HepG2 (cell line): Measurements from ENCODE around the gene SFMBT1. TPM values are rescaled to one million over a fixed set of nuclear protein-coding genes. Genes with fewer than 3 reads are reported as not detected.

Experiments used
- CAMTA2 ChIP-seq: sonication (generic); formaldehyde crosslinking; IDR thresholded peaks from 2 replicates; pipeline ENCODE4 v1.4.0; 2020; ENCODE audit warnings: mild to moderate bottlenecking, missing genetic modification reagents, borderline replicate concordance
- CHD4 ChIP-seq: fragments of 200-600 bp; sonication (generic); IDR thresholded peaks from 2 replicates; pipeline ENCODE4 v1.7.0; 2017; ENCODE audit warnings: mild to moderate bottlenecking, low read length, borderline replicate concordance
- HDAC2 ChIP-seq: sonication (generic); formaldehyde crosslinking; IDR thresholded peaks from 2 replicates; pipeline ENCODE4 v1.4.0; 2020; ENCODE audit warnings: missing genetic modification reagents
- HOXA3 ChIP-seq: sonication (generic); formaldehyde crosslinking; IDR thresholded peaks from 2 replicates; pipeline ENCODE4 v1.5.0; 2020; ENCODE audit warnings: missing genetic modification reagents
- KAT2B ChIP-seq: fragments of 150-350 bp; IDR thresholded peaks from 2 replicates; pipeline ENCODE4 v1.6.1; 2014; ENCODE audit warnings: low read depth, low read length, borderline replicate concordance
- MAF1 ChIP-seq: sonication (generic); formaldehyde crosslinking; IDR thresholded peaks from 2 replicates; pipeline ENCODE4 v1.5.0; 2020; ENCODE audit warnings: missing genetic modification reagents, borderline replicate concordance
- MEF2D ChIP-seq: sonication (generic); formaldehyde crosslinking; IDR thresholded peaks from 2 replicates; pipeline ENCODE4 v1.5.1; 2020; ENCODE audit warnings: mild to moderate bottlenecking, missing genetic modification reagents
- NKX3-1 ChIP-seq: sonication (generic); formaldehyde crosslinking; IDR thresholded peaks from 2 replicates; pipeline ENCODE4 v1.5.0; 2020; ENCODE audit warnings: missing genetic modification reagents
- PCBP1 ChIP-seq: fragments of 200-400 bp; formaldehyde crosslinking; IDR thresholded peaks from 2 replicates; pipeline ENCODE4 v1.6.1; 2017; ENCODE audit warnings: mild to moderate bottlenecking, low read depth, low read length, borderline replicate concordance
- SAP130 ChIP-seq: IDR thresholded peaks from 2 replicates; pipeline ENCODE4 v1.6.1; 2016; ENCODE audit warnings: low read depth
- SOX6 ChIP-seq, 2 experiments: fragments of 450-650 bp in 1 of 2; sonication (generic) in 1 of 2; formaldehyde crosslinking in 1 of 2; IDR thresholded peaks; 2 replicates each; pipeline versions ENCODE4 v1.4.0 to v1.6.1; 2017 to 2020; ENCODE audit warnings: antibody characterized with exemption in 1 of 2, mild to moderate bottlenecking in 1 of 2, missing genetic modification reagents in 1 of 2
- SP4 ChIP-seq: sonication (generic); formaldehyde crosslinking; IDR thresholded peaks from 2 replicates; pipeline ENCODE4 v1.8.1; 2023; ENCODE audit warnings: mild to moderate bottlenecking, missing genetic modification reagents
- SP5 ChIP-seq: IDR thresholded peaks from 2 replicates; pipeline ENCODE4 v1.6.1; 2016; ENCODE audit warnings: low read depth, borderline replicate concordance
- ZFX ChIP-seq: sonication (generic); formaldehyde crosslinking; IDR thresholded peaks from 2 replicates; pipeline ENCODE4 v1.4.0; 2020; ENCODE audit warnings: mild to moderate bottlenecking, low read depth, missing genetic modification reagents, moderate library complexity
- ZNF484 ChIP-seq: sonication (generic); formaldehyde crosslinking; IDR thresholded peaks from 2 replicates; pipeline ENCODE4 v1.5.1; 2020; ENCODE audit warnings: mild to moderate bottlenecking, low read depth, missing genetic modification reagents, borderline replicate concordance
- ZNF564 ChIP-seq: sonication (generic); formaldehyde crosslinking; IDR thresholded peaks from 2 replicates; pipeline ENCODE4 v1.8.1; 2023; ENCODE audit warnings: mild to moderate bottlenecking, missing genetic modification reagents
- ZNF629 ChIP-seq: sonication (generic); formaldehyde crosslinking; conservative IDR thresholded peaks from 2 replicates; pipeline ENCODE4 v1.5.0; 2020; ENCODE audit warnings: missing genetic modification reagents
- polyA plus RNA-seq, 8 experiments: library from polyadenylated mRNA; depleted of rRNA in 3 of 8; stranded (reverse) in 7 of 8; unstranded in 1 of 8; fragments of >200 nt; fragmentation: Illumina TruSeq in 4 of 8; extraction: Trizol in 4 of 8; gene quantifications; 2 replicates each; pipeline versions ENCODE4 v1.2.1 to v1.2.3, GENCODE V29; 2011 to 2016; ENCODE audit warnings: low read depth in 4 of 8, missing spikeins in 1 of 8, mixed read lengths in 1 of 8; ENCODE audit not compliant: insufficient read depth in 1 of 8
- total RNA-seq, 5 experiments: library from RNA; depleted of rRNA; stranded (reverse); fragments of >200 nt; fragmentation: Illumina TruSeq; extraction: Trizol; gene quantifications; 2 replicates each; pipeline ENCODE4 v1.2.3, GENCODE V29; 2016; ENCODE audit warnings: low read depth in 1 of 5
- TF ChIP-seq, protein P1 (sequence below): sonication (generic); formaldehyde crosslinking; IDR thresholded peaks from 2 replicates; pipeline ENCODE4 v1.4.0; 2020; ENCODE audit warnings: missing genetic modification reagents
- TF ChIP-seq, protein P2 (sequence below): sonication (generic); formaldehyde crosslinking; IDR thresholded peaks from 2 replicates; pipeline ENCODE4 v1.4.0; 2020; ENCODE audit warnings: low read depth, mild to moderate bottlenecking, missing genetic modification reagents
- TF ChIP-seq, protein P3 (sequence below): sonication (generic); formaldehyde crosslinking; IDR thresholded peaks from 2 replicates; pipeline ENCODE4 v1.8.0; 2022; ENCODE audit warnings: missing genetic modification reagents, mild to moderate bottlenecking, inconsistent platforms, borderline replicate concordance
- TF ChIP-seq, protein P4 (sequence below): sonication (generic); formaldehyde crosslinking; IDR thresholded peaks from 2 replicates; pipeline ENCODE4 v1.9.0; 2022; ENCODE audit warnings: missing genetic modification reagents, mild to moderate bottlenecking, borderline replicate concordance

SFMBT1 gene
- total and polyA plus RNA-seq, 2 of the 13 experiments (the other 11 are each of a cell fraction or from before 2014, with no cell fraction given): 3.8 to 12.8 TPM

DNA sequence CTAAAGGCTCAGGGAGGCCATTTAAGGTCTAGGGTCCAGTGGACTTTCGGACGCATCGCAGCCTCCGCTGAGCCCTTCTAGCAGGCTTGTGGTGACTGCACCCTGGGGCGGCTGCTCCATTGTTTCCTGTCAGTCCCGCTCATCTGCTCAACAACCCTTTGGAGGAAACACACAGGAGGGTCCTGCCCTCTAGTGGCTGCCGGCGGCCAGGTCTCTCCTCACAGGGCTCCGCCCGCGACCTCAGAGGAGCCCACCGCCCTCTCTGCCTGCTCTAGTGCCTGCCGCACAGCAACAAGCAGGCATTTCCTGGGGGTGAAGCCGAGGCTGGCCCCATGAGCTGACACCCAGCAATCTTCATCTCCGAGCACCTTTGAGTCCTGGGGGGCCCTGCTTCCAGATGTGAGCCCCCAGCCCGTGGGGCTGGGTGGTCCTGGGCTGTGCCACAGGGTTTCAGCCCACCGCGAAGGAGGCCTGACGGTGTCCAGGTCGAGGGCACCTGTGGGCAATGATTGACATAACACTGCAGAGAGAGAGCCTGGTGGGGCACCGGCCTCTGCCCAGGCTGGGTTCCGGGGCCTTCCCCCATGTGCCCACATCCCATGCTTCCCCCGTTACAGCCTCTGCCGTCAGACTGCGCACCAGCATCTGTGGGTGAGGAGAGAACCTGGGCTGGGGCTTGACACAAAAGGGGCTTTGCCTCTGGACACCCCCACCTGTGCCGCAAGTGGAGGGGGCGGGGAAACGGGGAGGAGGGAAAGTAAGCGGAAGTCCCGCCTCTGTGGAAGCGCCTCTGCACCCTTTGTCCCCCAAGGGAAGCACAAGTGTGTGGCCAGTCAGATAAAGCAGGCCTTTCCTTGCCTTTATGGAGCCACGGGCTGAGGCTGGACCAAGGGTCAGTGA is 27.0 kb upstream of the SFMBT1 start (continued):
- TF ChIP-seq MEF2D (peak; percentile 77), PCBP1 (0 out of 2 replicates have a peak, but pooled peaks have one; percentile 58), CHD4 (no peak), ZNF564 (CRISPR knock-in tag) (0 out of 2 replicates have a peak, but pooled peaks have one; percentile 13), ZNF484 (CRISPR knock-in tag) (peak; percentile 75; the same call in 1 of the 2 replicates), ZFX (peak; percentile 86), MAF1 (CRISPR knock-in tag) (no peak), KAT2B (no peak), SP4 (CRISPR knock-in tag) (peak; percentile 68; the same call in 1 of the 2 replicates), SP5 (CRISPR knock-in tag) (peak; percentile 48; the same call in 1 of the 2 replicates), SAP130 (CRISPR knock-in tag) (peak; percentile 78), NKX3-1 (CRISPR knock-in tag) (no peak), CAMTA2 (CRISPR knock-in tag) (no peak), ZNF629 (CRISPR knock-in tag) (peak; percentile 37; the same call in 1 of the 2 replicates), HDAC2 (CRISPR knock-in tag) (peak; percentile 52), SOX6 (IDR thresholded peaks at IDR 0.05) (no peak), SOX6 (CRISPR knock-in tag; IDR thresholded peaks at IDR 0.05) (peak; percentile 68), HOXA3 (CRISPR knock-in tag) (peak; percentile 18; the same call in 1 of the 2 replicates)
- TF ChIP-seq, protein P1, sequence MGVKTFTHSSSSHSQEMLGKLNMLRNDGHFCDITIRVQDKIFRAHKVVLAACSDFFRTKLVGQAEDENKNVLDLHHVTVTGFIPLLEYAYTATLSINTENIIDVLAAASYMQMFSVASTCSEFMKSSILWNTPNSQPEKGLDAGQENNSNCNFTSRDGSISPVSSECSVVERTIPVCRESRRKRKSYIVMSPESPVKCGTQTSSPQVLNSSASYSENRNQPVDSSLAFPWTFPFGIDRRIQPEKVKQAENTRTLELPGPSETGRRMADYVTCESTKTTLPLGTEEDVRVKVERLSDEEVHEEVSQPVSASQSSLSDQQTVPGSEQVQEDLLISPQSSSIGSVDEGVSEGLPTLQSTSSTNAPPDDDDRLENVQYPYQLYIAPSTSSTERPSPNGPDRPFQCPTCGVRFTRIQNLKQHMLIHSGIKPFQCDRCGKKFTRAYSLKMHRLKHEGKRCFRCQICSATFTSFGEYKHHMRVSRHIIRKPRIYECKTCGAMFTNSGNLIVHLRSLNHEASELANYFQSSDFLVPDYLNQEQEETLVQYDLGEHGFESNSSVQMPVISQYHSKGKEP (CRISPR knock-in tag): 0 out of 2 replicates have a peak, but pooled peaks have one; percentile 57
- TF ChIP-seq, protein P2, sequence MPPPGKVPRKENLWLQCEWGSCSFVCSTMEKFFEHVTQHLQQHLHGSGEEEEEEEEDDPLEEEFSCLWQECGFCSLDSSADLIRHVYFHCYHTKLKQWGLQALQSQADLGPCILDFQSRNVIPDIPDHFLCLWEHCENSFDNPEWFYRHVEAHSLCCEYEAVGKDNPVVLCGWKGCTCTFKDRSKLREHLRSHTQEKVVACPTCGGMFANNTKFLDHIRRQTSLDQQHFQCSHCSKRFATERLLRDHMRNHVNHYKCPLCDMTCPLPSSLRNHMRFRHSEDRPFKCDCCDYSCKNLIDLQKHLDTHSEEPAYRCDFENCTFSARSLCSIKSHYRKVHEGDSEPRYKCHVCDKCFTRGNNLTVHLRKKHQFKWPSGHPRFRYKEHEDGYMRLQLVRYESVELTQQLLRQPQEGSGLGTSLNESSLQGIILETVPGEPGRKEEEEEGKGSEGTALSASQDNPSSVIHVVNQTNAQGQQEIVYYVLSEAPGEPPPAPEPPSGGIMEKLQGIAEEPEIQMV (CRISPR knock-in tag): peak; percentile 40; the same call in 1 of the 2 replicates
- TF ChIP-seq, protein P3, sequence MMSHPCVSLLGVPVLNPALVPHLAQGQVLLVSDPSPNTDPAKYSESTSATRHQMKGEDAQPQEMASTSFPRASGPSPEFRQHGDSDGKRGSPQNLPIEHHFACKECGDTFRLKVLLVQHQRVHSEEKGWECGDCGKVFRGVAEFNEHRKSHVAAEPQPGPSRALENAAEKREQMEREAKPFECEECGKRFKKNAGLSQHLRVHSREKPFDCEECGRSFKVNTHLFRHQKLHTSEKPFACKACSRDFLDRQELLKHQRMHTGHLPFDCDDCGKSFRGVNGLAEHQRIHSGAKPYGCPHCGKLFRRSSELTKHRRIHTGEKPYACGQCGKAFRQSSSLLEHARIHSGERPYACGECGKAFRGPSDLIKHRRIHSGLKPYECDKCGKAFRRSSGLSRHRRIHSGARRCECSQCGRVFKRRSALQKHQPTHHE: peak; percentile 50; the same call in 1 of the 2 replicates
- TF ChIP-seq, protein P4, sequence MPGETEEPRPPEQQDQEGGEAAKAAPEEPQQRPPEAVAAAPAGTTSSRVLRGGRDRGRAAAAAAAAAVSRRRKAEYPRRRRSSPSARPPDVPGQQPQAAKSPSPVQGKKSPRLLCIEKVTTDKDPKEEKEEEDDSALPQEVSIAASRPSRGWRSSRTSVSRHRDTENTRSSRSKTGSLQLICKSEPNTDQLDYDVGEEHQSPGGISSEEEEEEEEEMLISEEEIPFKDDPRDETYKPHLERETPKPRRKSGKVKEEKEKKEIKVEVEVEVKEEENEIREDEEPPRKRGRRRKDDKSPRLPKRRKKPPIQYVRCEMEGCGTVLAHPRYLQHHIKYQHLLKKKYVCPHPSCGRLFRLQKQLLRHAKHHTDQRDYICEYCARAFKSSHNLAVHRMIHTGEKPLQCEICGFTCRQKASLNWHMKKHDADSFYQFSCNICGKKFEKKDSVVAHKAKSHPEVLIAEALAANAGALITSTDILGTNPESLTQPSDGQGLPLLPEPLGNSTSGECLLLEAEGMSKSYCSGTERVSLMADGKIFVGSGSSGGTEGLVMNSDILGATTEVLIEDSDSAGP: peak; percentile 84
